Testis (tissue), 3 donors: ENCODE data around the gene DDR1. TPM values are rescaled to one million over a fixed set of nuclear protein-coding genes. Genes with fewer than 3 reads are reported as not detected.

Experiments used
- DNase-seq: peaks from one replicate; pipeline ENCODE4 v3.0.0-alpha.2; 2019
- H3K27ac ChIP-seq, 2 donors: fragments of 200-600 bp; sonication (generic); one replicate each; pipeline ENCODE4 v1.5.1; 2019
- H3K27me3 ChIP-seq: fragments of 200-600 bp; sonication (generic); one replicate; pipeline ENCODE4 v1.5.1; 2019
- H3K36me3 ChIP-seq: fragments of 200-600 bp; sonication (generic); one replicate; pipeline ENCODE4 v1.5.1; 2017; ENCODE audit warnings: low read depth; ENCODE audit errors: missing control alignments
- H3K4me1 ChIP-seq: fragments of 200-600 bp; sonication (generic); one replicate; pipeline ENCODE4 v1.5.1; 2019
- H3K4me3 ChIP-seq, 2 donors: fragments of 200-600 bp; sonication (generic); one replicate each; pipeline ENCODE4 v1.5.1; 2017 to 2019
- H3K9me3 ChIP-seq: fragments of 200-600 bp; sonication (generic); one replicate; pipeline ENCODE4 v1.5.1; 2017
- POLR2A ChIP-seq: fragments of 450-650 bp; IDR thresholded peaks from one replicate; pipeline ENCODE4 v1.6.1; 2017; ENCODE audit warnings: antibody characterized with exemption, mild to moderate bottlenecking, moderate library complexity
- WGBS, 2 donors: methylation state at CpG; one replicate each; pipeline ENCODE4 v1.1.5; 2018; 5-methylcytosine and 5-hydroxymethylcytosine counted together
- intact Hi-C: fragments of 100-400 bp; cut with DNase I; formaldehyde crosslinking; loops from one replicate; pipeline ENCODE4 v1.15.1; 2023; ENCODE audit warnings: low total_unique reads
- polyA plus RNA-seq: library from polyadenylated mRNA; stranded (reverse); fragments of 350-450 nt; fragmentation: Illumina TruSeq; extraction: RNeasy Lipid Tissue Mini Kit (QIAGEN cat#74804); gene quantifications from one replicate; pipeline ENCODE4 v1.2.3, GENCODE V29; 2014; ENCODE audit warnings: low read depth, low replicate concordance; ENCODE audit not compliant: insufficient read depth
- total RNA-seq, 2 donors: library from RNA; depleted of rRNA; stranded (reverse); fragments of >200 nt; gene quantifications; one replicate each; pipeline ENCODE4 v1.2.3, GENCODE V29; 2016
- TF ChIP-seq, protein P1 (sequence below), 3 experiments: fragments of 450-650 bp in 2 of 3; fragments of 200-600 bp in 1 of 3; sonication (generic) in 1 of 3; IDR thresholded peaks; one replicate each; pipeline ENCODE4 v1.5.1; 2016 to 2019; ENCODE audit warnings: antibody characterized with exemption in 3 of 3, mild to moderate bottlenecking in 2 of 3, moderate library complexity in 1 of 3

Gene DDR1
- total and polyA plus RNA-seq, 3 donors from 2014 or later = 33.8 to 97.6 (median 94.6) TPM

DNA sequence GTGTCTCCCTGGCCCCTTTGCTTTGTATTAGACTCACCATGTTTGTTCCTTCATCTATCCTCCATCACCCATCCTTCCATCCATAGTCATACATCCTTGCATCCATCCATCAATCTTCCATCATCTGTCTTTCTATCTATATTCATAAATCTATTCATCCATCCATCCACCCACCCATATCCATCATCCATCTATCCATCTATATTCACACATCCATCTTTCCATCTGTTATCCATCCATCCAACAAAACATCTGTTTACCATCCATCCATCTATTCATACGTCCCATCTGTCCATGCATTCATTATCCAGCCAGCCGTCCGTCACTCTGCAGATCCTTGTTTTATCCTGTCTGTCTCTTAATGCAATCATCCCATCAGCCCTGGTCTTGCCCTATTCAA is 10.6 kb downstream of the DDR1 start:
- Histone ChIP-seq H3K36me3 (no peaks in the 10 kb centered on the region), H3K4me3 (no peak overlapping the region), H3K27ac (no peak overlapping the region), H3K27me3 (no peaks in the 10 kb centered on the region), H3K4me1 (no peaks in the 10 kb centered on the region), H3K9me3 (no peaks in the 10 kb centered on the region)
- 91 to 95% methylated on average over 3 of the region's 3 CpGs for WGBS, 2 donors
- TF ChIP-seq, protein P1, sequence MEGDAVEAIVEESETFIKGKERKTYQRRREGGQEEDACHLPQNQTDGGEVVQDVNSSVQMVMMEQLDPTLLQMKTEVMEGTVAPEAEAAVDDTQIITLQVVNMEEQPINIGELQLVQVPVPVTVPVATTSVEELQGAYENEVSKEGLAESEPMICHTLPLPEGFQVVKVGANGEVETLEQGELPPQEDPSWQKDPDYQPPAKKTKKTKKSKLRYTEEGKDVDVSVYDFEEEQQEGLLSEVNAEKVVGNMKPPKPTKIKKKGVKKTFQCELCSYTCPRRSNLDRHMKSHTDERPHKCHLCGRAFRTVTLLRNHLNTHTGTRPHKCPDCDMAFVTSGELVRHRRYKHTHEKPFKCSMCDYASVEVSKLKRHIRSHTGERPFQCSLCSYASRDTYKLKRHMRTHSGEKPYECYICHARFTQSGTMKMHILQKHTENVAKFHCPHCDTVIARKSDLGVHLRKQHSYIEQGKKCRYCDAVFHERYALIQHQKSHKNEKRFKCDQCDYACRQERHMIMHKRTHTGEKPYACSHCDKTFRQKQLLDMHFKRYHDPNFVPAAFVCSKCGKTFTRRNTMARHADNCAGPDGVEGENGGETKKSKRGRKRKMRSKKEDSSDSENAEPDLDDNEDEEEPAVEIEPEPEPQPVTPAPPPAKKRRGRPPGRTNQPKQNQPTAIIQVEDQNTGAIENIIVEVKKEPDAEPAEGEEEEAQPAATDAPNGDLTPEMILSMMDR (IDR thresholded peaks at IDR 0.05) = no peak
- TF ChIP-seq POLR2A = no peak
- no peak for DNase-seq
- intact Hi-C loops = no loop called here

DNA sequence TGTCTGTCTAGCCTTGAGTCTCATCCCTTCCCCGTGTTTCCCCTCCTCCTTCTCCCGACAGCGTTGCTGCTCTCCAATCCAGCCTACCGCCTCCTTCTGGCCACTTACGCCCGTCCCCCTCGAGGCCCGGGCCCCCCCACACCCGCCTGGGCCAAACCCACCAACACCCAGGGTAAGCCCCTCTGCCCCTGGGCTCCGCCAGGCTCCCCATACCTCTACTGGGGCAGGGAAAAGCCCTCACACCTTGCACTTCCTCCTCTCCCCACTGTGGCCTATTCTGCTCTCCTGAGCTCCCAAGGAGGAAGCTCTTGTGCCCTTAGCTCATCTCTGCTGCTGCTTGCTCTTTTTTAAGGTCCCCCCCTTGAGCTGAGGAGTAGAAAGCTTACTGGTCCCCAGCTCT is 11.0 kb downstream of the DDR1 start:
- Histone ChIP-seq H3K36me3 (no peaks in the 10 kb centered on the region), H3K4me1 (no peaks in the 10 kb centered on the region), H3K27me3 (no peaks in the 10 kb centered on the region), H3K9me3 (no peaks in the 10 kb centered on the region), H3K27ac (no peak overlapping the region), H3K4me3 (no peak overlapping the region)
- 84 to 85% methylated on average over 10 of the region's 10 CpGs for WGBS, 2 donors
- intact Hi-C loops = no loop called here
- TF ChIP-seq, protein P1 (IDR thresholded peaks at IDR 0.05) = no peak
- no peak for TF ChIP-seq POLR2A
- no peak for DNase-seq

DNA sequence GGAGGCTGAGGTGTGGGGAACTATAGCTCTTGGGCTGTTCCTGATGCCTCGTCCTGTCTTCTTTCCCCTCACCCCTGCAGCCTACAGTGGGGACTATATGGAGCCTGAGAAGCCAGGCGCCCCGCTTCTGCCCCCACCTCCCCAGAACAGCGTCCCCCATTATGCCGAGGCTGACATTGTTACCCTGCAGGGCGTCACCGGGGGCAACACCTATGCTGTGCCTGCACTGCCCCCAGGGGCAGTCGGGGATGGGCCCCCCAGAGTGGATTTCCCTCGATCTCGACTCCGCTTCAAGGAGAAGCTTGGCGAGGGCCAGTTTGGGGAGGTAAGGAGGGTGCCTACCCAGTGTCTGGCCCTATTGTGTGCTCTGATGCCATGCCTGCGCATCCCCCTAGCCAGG is 12.2 kb downstream of the DDR1 start:
- TF ChIP-seq, protein P1 (IDR thresholded peaks at IDR 0.05) = no peak
- no peak for TF ChIP-seq POLR2A
- no peak for DNase-seq
- H3K4me3 ChIP-seq = no peak overlapping the region
- H3K9me3 ChIP-seq = no peaks in the 10 kb centered on the region
- 94 to 95% methylated on average over 3 to 13 of the region's 13 CpGs for WGBS, 2 donors
- no peaks in the 10 kb centered on the region for H3K36me3 ChIP-seq
- no peak overlapping the region for H3K27ac ChIP-seq
- H3K4me1 ChIP-seq = no peaks in the 10 kb centered on the region
- intact Hi-C loops = no loop called here
- no peaks in the 10 kb centered on the region for H3K27me3 ChIP-seq

DNA sequence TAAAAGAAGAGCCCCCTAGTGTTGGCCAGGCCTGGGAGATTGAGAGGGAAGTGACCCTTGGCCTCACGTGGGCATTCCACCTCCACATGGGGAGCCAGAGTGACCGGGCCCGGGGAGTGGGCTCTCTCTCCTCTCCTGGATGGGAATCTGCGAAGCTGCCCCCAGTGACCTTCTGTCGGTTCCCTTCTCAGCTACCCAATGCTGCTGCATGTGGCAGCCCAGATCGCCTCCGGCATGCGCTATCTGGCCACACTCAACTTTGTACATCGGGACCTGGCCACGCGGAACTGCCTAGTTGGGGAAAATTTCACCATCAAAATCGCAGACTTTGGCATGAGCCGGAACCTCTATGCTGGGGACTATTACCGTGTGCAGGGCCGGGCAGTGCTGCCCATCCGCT is 13.6 kb downstream of the DDR1 start:
- intact Hi-C loops = no loop called here
- H3K9me3 ChIP-seq = no peaks in the 10 kb centered on the region
- H3K4me3 ChIP-seq = no peak overlapping the region
- 87 to 92% methylated on average over 14 to 16 of the region's 16 CpGs for WGBS, 2 donors
- no peaks in the 10 kb centered on the region for H3K36me3 ChIP-seq
- no peaks in the 10 kb centered on the region for H3K4me1 ChIP-seq
- no peaks in the 10 kb centered on the region for H3K27me3 ChIP-seq
- no peak for DNase-seq
- no peak overlapping the region for H3K27ac ChIP-seq
- TF ChIP-seq, protein P1 (IDR thresholded peaks at IDR 0.05) = no peak
- TF ChIP-seq POLR2A = no peak

DNA sequence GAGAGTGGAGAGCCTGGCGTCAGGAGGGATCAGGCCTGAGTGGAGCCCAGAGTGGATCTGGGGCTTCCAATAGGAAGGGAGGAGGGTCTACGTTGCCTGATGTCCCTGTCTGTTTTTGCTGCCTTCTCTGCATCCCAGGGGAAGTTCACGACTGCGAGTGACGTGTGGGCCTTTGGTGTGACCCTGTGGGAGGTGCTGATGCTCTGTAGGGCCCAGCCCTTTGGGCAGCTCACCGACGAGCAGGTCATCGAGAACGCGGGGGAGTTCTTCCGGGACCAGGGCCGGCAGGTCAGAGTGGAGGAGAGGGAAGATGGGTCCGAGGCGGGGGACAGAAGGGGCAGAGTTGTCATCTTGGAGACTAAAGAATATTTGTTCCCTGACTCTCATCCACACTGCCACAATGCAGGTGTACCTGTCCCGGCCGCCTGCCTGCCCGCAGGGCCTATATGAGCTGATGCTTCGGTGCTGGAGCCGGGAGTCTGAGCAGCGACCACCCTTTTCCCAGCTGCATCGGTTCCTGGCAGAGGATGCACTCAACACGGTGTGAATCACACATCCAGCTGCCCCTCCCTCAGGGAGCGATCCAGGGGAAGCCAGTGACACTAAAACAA is 14.5 kb downstream of the DDR1 start:
- H3K36me3 ChIP-seq = no peaks in the 10 kb centered on the region

More for the DNA sequence above, 14.5 kb downstream of the DDR1 start:
- DNase-seq = no peak
- no peak for TF ChIP-seq POLR2A
- TF ChIP-seq, protein P1 (IDR thresholded peaks at IDR 0.05) = no peak
- no peaks in the 10 kb centered on the region for H3K9me3 ChIP-seq
- no peaks in the 10 kb centered on the region for H3K27me3 ChIP-seq
- H3K27ac ChIP-seq = no peak overlapping the region
- no peaks in the 10 kb centered on the region for H3K4me1 ChIP-seq
- H3K4me3 ChIP-seq = no peak overlapping the region
- intact Hi-C loops = no loop called here
- 74 to 76% methylated on average over 19 to 23 of the region's 23 CpGs for WGBS, 2 donors
